ENCODE results near the gene JARID2. TPM values are rescaled to one million over a fixed set of nuclear protein-coding genes. Genes with fewer than 3 reads are reported as not detected.

The JARID2 gene
- total and polyA plus RNA-seq, 9 of the 15 experiments (the other 6 are each of a cell fraction or from before 2014, with no cell fraction given): 5.0 to 29.0 (median 15.6) TPM

DNA sequence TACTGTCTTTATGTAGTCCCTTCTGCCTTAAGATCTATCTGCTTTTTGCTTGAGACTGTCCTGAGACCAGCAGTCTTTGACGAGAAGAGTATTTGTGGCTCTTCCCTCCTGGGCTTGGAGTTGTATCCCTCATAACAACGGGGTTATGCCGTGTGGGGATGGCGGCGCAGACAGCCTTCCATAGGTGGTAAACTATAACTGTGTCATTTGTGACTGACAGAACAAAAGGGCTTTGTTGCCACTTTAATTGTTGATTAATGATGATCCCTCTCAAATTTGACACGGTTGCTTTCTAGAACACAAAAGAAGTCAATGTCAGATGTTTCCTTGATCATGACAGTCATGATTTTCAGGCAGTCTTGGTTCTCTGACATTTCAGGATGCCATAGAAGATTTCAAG is 196.6 kb downstream of the JARID2 start:
- Histone ChIP-seq H3K79me2 (ENCODE audit: control insufficient read depth, insufficient read depth, low read length) (peaks cover 91% of the 10 kb centered on the region), H2AFZ (ENCODE audit: low read depth, low read length) (no peak overlapping the region), H3K27me3 (ENCODE audit: control insufficient read depth in 2 of 2, insufficient read depth in 2 of 2, low read length in 2 of 2) (no peaks in the 10 kb centered on the region), H3K4me3 (no peak overlapping the region), H3K9me3 (replicated peaks; ENCODE audit: control insufficient read depth, insufficient read depth, low read depth, low read length) (no peaks in the 10 kb centered on the region), H3K4me2 (ENCODE audit: insufficient read depth, low read length) (no peak overlapping the region), H3K36me3 (ENCODE audit: control insufficient read depth, insufficient read depth, low read length) (no peaks in the 10 kb centered on the region; the same call in 2 of the 3 replicates), H3K9ac (ENCODE audit: insufficient read depth in 1 of 2, low read depth in 2 of 2, low read length in 2 of 2) (no peak overlapping the region), H3K27ac (ENCODE audit: extremely low read depth, low read depth, low read length) (no peak overlapping the region), H3K4me1 (replicated peaks in 1 of 2; ENCODE audit: control insufficient read depth in 2 of 2, insufficient read depth in 2 of 2, low read length in 2 of 2) (peaks cover 3 to 24% of the 10 kb centered on the region in 2 experiments; a peak in 4 of 5 replicates), H3K9me1 (ENCODE audit: control insufficient read depth, insufficient read depth, low read length) (no peaks in the 10 kb centered on the region), H4K20me1 (replicated peaks; ENCODE audit: control insufficient read depth, insufficient read depth, low read length) (peaks cover 52% of the 10 kb centered on the region)
- FAIRE-seq: peak; percentile 44
- no peak for DNase-seq (ENCODE audit: extremely low read depth in 1 of 4, low spot score in 3 of 4)
- ChIA-PET POLR2A (interaction anchor here (0.5 kb wide), 1 partner anchor 352 kb away, joined by 3 read pairs; no protein-coding TSS in a partner anchor), CTCF (ENCODE audit: low intra/inter-chr PET ratio) (no interaction called here)
- 81% methylated on average over 6 of the region's 6 CpGs for WGBS (ENCODE audit: insufficient coverage, low coverage, missing lambda C conversion rate)
- in situ Hi-C loops (cut with MboI): no loop called here
- BruUV-seq (replicated peaks): no TSS peak
- TF ChIP-seq RNF2 (IDR thresholded peaks at IDR 0.05) (no peak), ZSCAN32 (CRISPR knock-in tag; IDR thresholded peaks at IDR 0.05) (no peak), ZBTB12 (CRISPR knock-in tag; IDR thresholded peaks at IDR 0.05) (no peak), ZNF407 (IDR thresholded peaks at IDR 0.05; ENCODE audit: low read depth) (no peak), ESRRB (CRISPR knock-in tag; IDR thresholded peaks at IDR 0.05; ENCODE audit: borderline replicate concordance) (no peak), BDP1 (IDR thresholded peaks at IDR 0.05; ENCODE audit: insufficient read depth, insufficient read length) (no peak), WHSC1 (IDR thresholded peaks at IDR 0.05; ENCODE audit: low read length) (no peak)
- TF ChIP-seq, protein P1, sequence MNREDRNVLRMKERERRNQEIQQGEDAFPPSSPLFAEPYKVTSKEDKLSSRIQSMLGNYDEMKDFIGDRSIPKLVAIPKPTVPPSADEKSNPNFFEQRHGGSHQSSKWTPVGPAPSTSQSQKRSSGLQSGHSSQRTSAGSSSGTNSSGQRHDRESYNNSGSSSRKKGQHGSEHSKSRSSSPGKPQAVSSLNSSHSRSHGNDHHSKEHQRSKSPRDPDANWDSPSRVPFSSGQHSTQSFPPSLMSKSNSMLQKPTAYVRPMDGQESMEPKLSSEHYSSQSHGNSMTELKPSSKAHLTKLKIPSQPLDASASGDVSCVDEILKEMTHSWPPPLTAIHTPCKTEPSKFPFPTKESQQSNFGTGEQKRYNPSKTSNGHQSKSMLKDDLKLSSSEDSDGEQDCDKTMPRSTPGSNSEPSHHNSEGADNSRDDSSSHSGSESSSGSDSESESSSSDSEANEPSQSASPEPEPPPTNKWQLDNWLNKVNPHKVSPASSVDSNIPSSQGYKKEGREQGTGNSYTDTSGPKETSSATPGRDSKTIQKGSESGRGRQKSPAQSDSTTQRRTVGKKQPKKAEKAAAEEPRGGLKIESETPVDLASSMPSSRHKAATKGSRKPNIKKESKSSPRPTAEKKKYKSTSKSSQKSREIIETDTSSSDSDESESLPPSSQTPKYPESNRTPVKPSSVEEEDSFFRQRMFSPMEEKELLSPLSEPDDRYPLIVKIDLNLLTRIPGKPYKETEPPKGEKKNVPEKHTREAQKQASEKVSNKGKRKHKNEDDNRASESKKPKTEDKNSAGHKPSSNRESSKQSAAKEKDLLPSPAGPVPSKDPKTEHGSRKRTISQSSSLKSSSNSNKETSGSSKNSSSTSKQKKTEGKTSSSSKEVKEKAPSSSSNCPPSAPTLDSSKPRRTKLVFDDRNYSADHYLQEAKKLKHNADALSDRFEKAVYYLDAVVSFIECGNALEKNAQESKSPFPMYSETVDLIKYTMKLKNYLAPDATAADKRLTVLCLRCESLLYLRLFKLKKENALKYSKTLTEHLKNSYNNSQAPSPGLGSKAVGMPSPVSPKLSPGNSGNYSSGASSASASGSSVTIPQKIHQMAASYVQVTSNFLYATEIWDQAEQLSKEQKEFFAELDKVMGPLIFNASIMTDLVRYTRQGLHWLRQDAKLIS (CRISPR knock-in tag; IDR thresholded peaks at IDR 0.05): no peak
- intact Hi-C loops (cut with micrococcal nuclease): loop anchor here (10.0 kb wide), 1 partner anchor 118 kb away; no protein-coding TSS in a partner anchor
- ATAC-seq: no peak

Measured in K562 (cell line).